GM12878 (cell line): Measurements from ENCODE around the gene TUT4. TPM values are rescaled to one million over a fixed set of nuclear protein-coding genes. Genes with fewer than 3 reads are reported as not detected.
A peak's percentile ranks its signal among the peaks of the same experiment; 100 is the strongest.

Experiments used
- ATAC-seq: fragments of 200-7000 bp; cut with Tn5 transposase; 3 replicates; pipeline ENCODE4 v1.9.1; 2020; ENCODE audit warnings: mild to moderate bottlenecking, moderate library complexity
- BruUV-seq: library from RNA; stranded (reverse); fragments of 400-500 nt; replicated peaks from 2 replicates; lab custom pipeline; 2021; lab: Mats Ljungman, UMichigan
- CTCF ChIA-PET: fragments of 300-600 bp; sonication (Branson Sonifier 250); formaldehyde crosslinking; extraction: SDS; loops from one replicate; lab custom pipeline; 2021; ENCODE audit warnings: inconsistent platforms; lab: Yijun Ruan, JAX
- POLR2A ChIA-PET: fragments of 350-600 bp; formaldehyde crosslinking; extraction: SDS; loops from one replicate; lab custom pipeline; 2021; ENCODE audit warnings: inconsistent platforms; lab: Charles Lee
- RAD21 ChIA-PET: fragments of 300-600 bp; sonication (Branson Sonifier 250); formaldehyde crosslinking; loops from one replicate; lab custom pipeline; 2023; ENCODE audit warnings: antibody characterized with exemption; ENCODE audit not compliant: unreplicated experiment; lab: Charles Lee
- SMC1A ChIA-PET: fragments of 300-600 bp; sonication (Branson Sonifier 250); formaldehyde crosslinking; loops from one replicate; lab custom pipeline; 2023; ENCODE audit not compliant: unreplicated experiment, uncharacterized antibody; lab: Charles Lee
- DNase-seq: peaks from one replicate; pipeline ENCODE4 v3.0.0-alpha.2; 2011; ENCODE audit warnings: low read depth, low spot score
- FAIRE-seq: peaks from 3 replicates; lab custom pipeline; 2011; peaks lifted over from hg19 to GRCh38; lab: Jason Lieb, UNC
- H2AFZ ChIP-seq: 2 replicates; pipeline ENCODE4 v1.6.0; 2011; ENCODE audit warnings: low read depth, low read length, control low read depth; ENCODE audit not compliant: control insufficient read depth
- H3K27ac ChIP-seq: 2 replicates; pipeline ENCODE4 v1.5.1; 2011; ENCODE audit warnings: control low read depth; ENCODE audit not compliant: control insufficient read depth, insufficient read depth
- H3K27me3 ChIP-seq, 2 experiments: replicated peaks in 1 of 2; 2 replicates each; pipeline versions ENCODE4 v1.6.0 to v1.6.1; 2011; ENCODE audit warnings: low read length in 1 of 2; ENCODE audit not compliant: control insufficient read depth in 2 of 2, insufficient read depth in 2 of 2
- H3K36me3 ChIP-seq, 2 experiments: 2 replicates each; pipeline ENCODE4 v1.5.1; 2011; ENCODE audit warnings: low read length in 1 of 2; ENCODE audit not compliant: control insufficient read depth in 2 of 2, insufficient read depth in 2 of 2
- H3K4me1 ChIP-seq: 2 replicates; pipeline ENCODE4 v1.6.1; 2011; ENCODE audit warnings: mild to moderate bottlenecking, low read length, moderate library complexity, mixed read lengths; ENCODE audit not compliant: control insufficient read depth, insufficient read depth
- H3K4me2 ChIP-seq: 2 replicates; pipeline ENCODE4 v1.6.0; 2011; ENCODE audit warnings: control low read depth; ENCODE audit not compliant: control insufficient read depth, insufficient read depth
- H3K4me3 ChIP-seq: fragments of 200-600 bp; sonication (generic); 2 replicates; pipeline ENCODE4 v1.5.1; 2016
- H3K79me2 ChIP-seq: 2 replicates; pipeline ENCODE4 v1.6.0; 2011; ENCODE audit warnings: low read length; ENCODE audit not compliant: control insufficient read depth, insufficient read depth
- H3K9ac ChIP-seq: 2 replicates; pipeline ENCODE4 v1.8.0; 2011; ENCODE audit warnings: low read length, control low read depth, mixed read lengths; ENCODE audit not compliant: control insufficient read depth, insufficient read depth
- H3K9me3 ChIP-seq: replicated peaks from 3 replicates; pipeline ENCODE4 v1.5.1; 2011; ENCODE audit warnings: mild to moderate bottlenecking, low read length; ENCODE audit not compliant: control insufficient read depth, insufficient read depth
- H4K20me1 ChIP-seq: 2 replicates; pipeline ENCODE4 v1.6.0; 2011; ENCODE audit not compliant: control insufficient read depth, insufficient read depth
- LARP7 ChIP-seq: fragments of 450-650 bp; IDR thresholded peaks from 2 replicates; pipeline ENCODE4 v1.6.1; 2017; ENCODE audit warnings: mild to moderate bottlenecking
- MXI1 ChIP-seq: fragments of 150-350 bp; IDR thresholded peaks from 2 replicates; pipeline ENCODE4 v1.6.1; 2011; ENCODE audit warnings: low read depth, mild to moderate bottlenecking, inconsistent platforms, low read length, improper control_type of control experiment
- RCOR1 ChIP-seq: conservative IDR thresholded peaks from 2 replicates; pipeline ENCODE4 v1.6.1; 2012; ENCODE audit warnings: low read depth, low read length, improper control_type of control experiment
- SMAD1 ChIP-seq: fragments of 450-650 bp; IDR thresholded peaks from 2 replicates; pipeline ENCODE4 v1.6.1; 2018; ENCODE audit warnings: mild to moderate bottlenecking, low read depth; ENCODE audit not compliant: partially characterized antibody
- TBL1XR1 ChIP-seq: IDR thresholded peaks from 2 replicates; pipeline ENCODE4 v1.6.1; 2012; ENCODE audit warnings: low read depth, low read length, improper control_type of control experiment
- YBX1 ChIP-seq: fragments of 450-650 bp; IDR thresholded peaks from 2 replicates; pipeline ENCODE4 v1.6.1; 2016; ENCODE audit warnings: antibody characterized with exemption
- WGBS: methylation state at CpG from one replicate; pipeline ENCODE4 v1.1.6; 2016; ENCODE audit warnings: low lambda C conversion rate; ENCODE audit not compliant: insufficient replicate concordance, insufficient coverage; ENCODE audit errors: missing lambda C conversion rate; 5-methylcytosine and 5-hydroxymethylcytosine counted together
- in situ Hi-C: fragments of 300-500 bp; cut with MboI; formaldehyde crosslinking; loops from 9 replicates; pipeline ENCODE4 v1.14.3; 2018; ENCODE audit warnings: mixed read lengths
- intact Hi-C: fragments of 100-400 bp; cut with micrococcal nuclease; formaldehyde crosslinking; loops from one replicate; pipeline ENCODE4 v1.14.2; 2022; ENCODE audit not compliant: unreplicated experiment
- polyA plus RNA-seq, 11 experiments: library from polyadenylated mRNA; depleted of rRNA in 4 of 11; unstranded in 6 of 11; stranded (reverse) in 5 of 11; fragments of >200 nt; fragmentation: Nextera tagmentation in 4 of 11; fragmentation: Illumina TruSeq in 1 of 11; extraction: Ambion mirVana in 4 of 11; extraction: Trizol in 1 of 11; gene quantifications; 1 replicate in 1 of 11; 2 replicates in 10 of 11; pipeline versions ENCODE4 v1.2.1 to v1.2.3, GENCODE V29; 2011 to 2016; ENCODE audit warnings: inconsistent platforms in 2 of 11, missing spikeins in 2 of 11, low read depth in 1 of 11
- total RNA-seq, 4 experiments: library from RNA; depleted of rRNA in 3 of 4; stranded (reverse); fragments of >200 nt in 3 of 4; fragmentation: Illumina TruSeq in 1 of 4; extraction: Trizol in 1 of 4; gene quantifications; 2 replicates each; pipeline versions ENCODE4 v1.2.1 to v1.2.3, GENCODE V29; 2013 to 2021
- TF ChIP-seq, protein P1 (sequence below): fragments of 150-350 bp; IDR thresholded peaks from 2 replicates; pipeline ENCODE4 v1.6.1; 2014; ENCODE audit warnings: mild to moderate bottlenecking, low read depth, low read length
- TF ChIP-seq, protein P2 (sequence below): fragments of 450-650 bp; IDR thresholded peaks from 2 replicates; pipeline ENCODE4 v1.6.1; 2017; ENCODE audit warnings: mild to moderate bottlenecking, moderate library complexity
- TF ChIP-seq, protein P3 (sequence below): fragments of 450-650 bp; IDR thresholded peaks from 2 replicates; pipeline ENCODE4 v1.6.1; 2016; ENCODE audit warnings: mild to moderate bottlenecking

Gene TUT4
- total and polyA plus RNA-seq, 10 of the 15 experiments (the other 5 are each of a cell fraction or from before 2014, with no cell fraction given) = 9.4 to 40.7 (median 27.6) TPM

DNA sequence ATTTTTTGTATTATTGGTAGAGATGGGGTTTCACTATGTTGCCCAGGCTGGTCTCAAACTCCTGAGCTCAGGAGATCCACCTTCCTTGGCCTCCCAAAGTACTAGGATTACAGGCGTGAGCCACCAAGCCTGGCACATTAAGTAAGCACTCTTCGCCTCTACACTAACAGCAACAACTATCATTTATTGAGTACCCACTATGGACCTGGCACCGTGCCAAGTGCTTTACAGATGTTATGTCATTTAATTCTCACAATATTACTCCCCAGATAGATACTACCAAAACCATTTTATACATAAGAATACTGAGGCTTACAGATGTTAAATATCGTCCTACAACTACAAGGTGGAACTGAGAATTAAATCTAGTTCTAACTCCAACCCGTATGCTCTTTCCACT lies 50.1 kb downstream of the TUT4 start:
- ATAC-seq (no peak), FAIRE-seq (no peak), DNase-seq (no peak)
- peak; percentile 67 for TF ChIP-seq SMAD1
- no peak for TF ChIP-seq RCOR1
- Histone ChIP-seq H3K4me2 (no peak overlapping the region), H3K4me1 (no peaks in the 10 kb centered on the region), H3K36me3 (no peaks in the 10 kb centered on the region), H3K9me3 (no peaks in the 10 kb centered on the region), H2AFZ (no peak overlapping the region), H3K9ac (no peak overlapping the region), H3K79me2 (no peaks in the 10 kb centered on the region), H3K4me3 (no peak overlapping the region), H3K27me3 (no peaks in the 10 kb centered on the region), H3K27ac (no peak overlapping the region), H4K20me1 (no peaks in the 10 kb centered on the region)
- in situ Hi-C loops (no loop called here), intact Hi-C loops (no loop called here)
- CTCF ChIA-PET = no interaction called here
- WGBS = 97% methylated on average over 5 of the region's 5 CpGs
- BruUV-seq = no TSS peak
- SMC1A ChIA-PET = interaction anchor here (0.7 to 1.1 kb wide), 2 partner anchors 9 to 21 kb away, joined by 3 read pairs; no protein-coding TSS in a partner anchor
- RAD21 ChIA-PET = no interaction called here
- POLR2A ChIA-PET = interaction anchor here (0.6 to 0.7 kb wide), 3 partner anchors 20 to 1975 kb away, joined by 3 to 5 read pairs (median 4); no protein-coding TSS in a partner anchor

DNA sequence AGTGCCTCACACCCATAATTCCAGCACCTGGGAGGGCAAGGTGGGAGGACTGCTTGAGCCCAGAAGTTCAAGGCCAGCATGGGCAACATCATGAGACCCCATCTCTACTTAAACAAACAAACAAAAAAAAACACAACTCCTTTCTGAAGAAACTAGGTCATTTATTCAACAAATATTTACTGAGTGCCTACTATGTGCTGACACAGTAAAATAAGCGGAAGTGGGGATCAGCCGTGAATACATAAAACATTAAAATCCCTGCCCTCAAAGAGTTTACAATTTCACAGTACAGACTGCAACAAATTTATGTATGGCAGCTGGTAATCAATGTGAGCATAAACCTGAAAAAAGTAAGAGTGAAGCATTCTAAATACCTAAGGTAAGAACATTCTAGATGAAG lies 65.3 kb downstream of the TUT4 start:
- CTCF ChIA-PET = no interaction called here
- no peak for ATAC-seq
- Histone ChIP-seq H3K4me3 (no peak overlapping the region), H3K4me1 (no peaks in the 10 kb centered on the region), H3K9me3 (no peaks in the 10 kb centered on the region), H3K27ac (no peak overlapping the region), H3K27me3 (no peaks in the 10 kb centered on the region), H4K20me1 (no peaks in the 10 kb centered on the region), H3K9ac (no peak overlapping the region), H2AFZ (no peak overlapping the region), H3K36me3 (no peaks in the 10 kb centered on the region; a peak in 1 of 4 replicates), H3K79me2 (no peaks in the 10 kb centered on the region), H3K4me2 (no peak overlapping the region)
- SMC1A ChIA-PET = no interaction called here
- BruUV-seq = no TSS peak
- in situ Hi-C loops = no loop called here
- intact Hi-C loops = no loop called here
- WGBS = 100% methylated on average over 2 of the region's 2 CpGs
- POLR2A ChIA-PET = no interaction called here
- peak; percentile 44 for FAIRE-seq
- DNase-seq = no peak
- RAD21 ChIA-PET = no interaction called here
- TF ChIP-seq, protein P1, sequence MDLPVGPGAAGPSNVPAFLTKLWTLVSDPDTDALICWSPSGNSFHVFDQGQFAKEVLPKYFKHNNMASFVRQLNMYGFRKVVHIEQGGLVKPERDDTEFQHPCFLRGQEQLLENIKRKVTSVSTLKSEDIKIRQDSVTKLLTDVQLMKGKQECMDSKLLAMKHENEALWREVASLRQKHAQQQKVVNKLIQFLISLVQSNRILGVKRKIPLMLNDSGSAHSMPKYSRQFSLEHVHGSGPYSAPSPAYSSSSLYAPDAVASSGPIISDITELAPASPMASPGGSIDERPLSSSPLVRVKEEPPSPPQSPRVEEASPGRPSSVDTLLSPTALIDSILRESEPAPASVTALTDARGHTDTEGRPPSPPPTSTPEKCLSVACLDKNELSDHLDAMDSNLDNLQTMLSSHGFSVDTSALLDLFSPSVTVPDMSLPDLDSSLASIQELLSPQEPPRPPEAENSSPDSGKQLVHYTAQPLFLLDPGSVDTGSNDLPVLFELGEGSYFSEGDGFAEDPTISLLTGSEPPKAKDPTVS = no peak
- TF ChIP-seq MXI1 (no peak), TBL1XR1 (no peak), YBX1 (no peak), LARP7 (no peak)
- TF ChIP-seq, protein P2, sequence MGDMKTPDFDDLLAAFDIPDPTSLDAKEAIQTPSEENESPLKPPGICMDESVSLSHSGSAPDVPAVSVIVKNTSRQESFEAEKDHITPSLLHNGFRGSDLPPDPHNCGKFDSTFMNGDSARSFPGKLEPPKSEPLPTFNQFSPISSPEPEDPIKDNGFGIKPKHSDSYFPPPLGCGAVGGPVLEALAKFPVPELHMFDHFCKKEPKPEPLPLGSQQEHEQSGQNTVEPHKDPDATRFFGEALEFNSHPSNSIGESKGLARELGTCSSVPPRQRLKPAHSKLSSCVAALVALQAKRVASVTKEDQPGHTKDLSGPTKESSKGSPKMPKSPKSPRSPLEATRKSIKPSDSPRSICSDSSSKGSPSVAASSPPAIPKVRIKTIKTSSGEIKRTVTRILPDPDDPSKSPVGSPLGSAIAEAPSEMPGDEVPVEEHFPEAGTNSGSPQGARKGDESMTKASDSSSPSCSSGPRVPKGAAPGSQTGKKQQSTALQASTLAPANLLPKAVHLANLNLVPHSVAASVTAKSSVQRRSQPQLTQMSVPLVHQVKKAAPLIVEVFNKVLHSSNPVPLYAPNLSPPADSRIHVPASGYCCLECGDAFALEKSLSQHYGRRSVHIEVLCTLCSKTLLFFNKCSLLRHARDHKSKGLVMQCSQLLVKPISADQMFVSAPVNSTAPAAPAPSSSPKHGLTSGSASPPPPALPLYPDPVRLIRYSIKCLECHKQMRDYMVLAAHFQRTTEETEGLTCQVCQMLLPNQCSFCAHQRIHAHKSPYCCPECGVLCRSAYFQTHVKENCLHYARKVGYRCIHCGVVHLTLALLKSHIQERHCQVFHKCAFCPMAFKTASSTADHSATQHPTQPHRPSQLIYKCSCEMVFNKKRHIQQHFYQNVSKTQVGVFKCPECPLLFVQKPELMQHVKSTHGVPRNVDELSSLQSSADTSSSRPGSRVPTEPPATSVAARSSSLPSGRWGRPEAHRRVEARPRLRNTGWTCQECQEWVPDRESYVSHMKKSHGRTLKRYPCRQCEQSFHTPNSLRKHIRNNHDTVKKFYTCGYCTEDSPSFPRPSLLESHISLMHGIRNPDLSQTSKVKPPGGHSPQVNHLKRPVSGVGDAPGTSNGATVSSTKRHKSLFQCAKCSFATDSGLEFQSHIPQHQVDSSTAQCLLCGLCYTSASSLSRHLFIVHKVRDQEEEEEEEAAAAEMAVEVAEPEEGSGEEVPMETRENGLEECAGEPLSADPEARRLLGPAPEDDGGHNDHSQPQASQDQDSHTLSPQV = no peak
- TF ChIP-seq, protein P3, sequence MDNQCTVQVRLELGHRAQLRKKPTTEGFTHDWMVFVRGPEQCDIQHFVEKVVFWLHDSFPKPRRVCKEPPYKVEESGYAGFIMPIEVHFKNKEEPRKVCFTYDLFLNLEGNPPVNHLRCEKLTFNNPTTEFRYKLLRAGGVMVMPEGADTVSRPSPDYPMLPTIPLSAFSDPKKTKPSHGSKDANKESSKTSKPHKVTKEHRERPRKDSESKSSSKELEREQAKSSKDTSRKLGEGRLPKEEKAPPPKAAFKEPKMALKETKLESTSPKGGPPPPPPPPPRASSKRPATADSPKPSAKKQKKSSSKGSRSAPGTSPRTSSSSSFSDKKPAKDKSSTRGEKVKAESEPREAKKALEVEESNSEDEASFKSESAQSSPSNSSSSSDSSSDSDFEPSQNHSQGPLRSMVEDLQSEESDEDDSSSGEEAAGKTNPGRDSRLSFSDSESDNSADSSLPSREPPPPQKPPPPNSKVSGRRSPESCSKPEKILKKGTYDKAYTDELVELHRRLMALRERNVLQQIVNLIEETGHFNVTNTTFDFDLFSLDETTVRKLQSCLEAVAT = no peak
